Measurements from ENCODE around the gene TEX44. TPM values are rescaled to one million over a fixed set of nuclear protein-coding genes. Genes with fewer than 3 reads are reported as not detected.
"Not testable (repeated sequence)": the region's sequence is repeated elsewhere in the genome, so short reads cannot be mapped to it uniquely, and the experiment has no call there.

Gene TEX44
- total RNA-seq, 8 experiments from 2014 or later, result 0.17 to 0.71 (median 0.31) TPM; not detected in 5

DNA sequence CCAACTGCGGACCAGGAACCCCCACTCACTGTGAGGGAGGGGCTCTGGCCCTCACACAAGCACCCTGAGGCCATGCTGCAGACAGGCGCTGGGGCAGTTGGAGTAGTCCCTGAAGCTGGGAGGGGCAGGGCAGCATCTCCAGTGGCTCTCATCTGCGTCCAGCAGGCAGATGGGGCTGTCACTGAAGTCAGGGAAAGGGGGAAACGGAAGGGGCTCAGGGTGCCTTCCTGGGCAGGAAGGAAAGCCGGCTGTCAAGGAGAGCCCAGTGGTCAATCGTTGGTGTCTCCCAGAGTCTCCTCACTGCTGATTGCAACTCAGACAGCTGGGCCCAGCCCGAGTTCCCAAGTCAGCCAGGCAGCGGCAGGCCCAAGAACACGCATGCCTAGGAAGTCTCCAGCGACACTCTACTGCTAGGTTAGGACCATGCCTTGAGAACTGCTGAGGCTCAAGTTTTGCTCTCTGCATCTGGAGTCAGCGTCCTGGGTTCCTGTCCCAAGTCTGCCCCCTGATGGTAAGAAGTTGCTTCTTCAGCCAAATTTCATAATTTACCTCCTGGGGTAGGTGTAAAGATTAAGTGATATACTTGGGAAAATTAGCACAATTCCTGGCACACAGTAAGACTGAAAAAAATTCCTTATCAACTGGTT is 35.0 kb upstream of the TEX44 start:
- Histone ChIP-seq H3K4me1 (replicated peaks in 1 of 2) (no peaks in the 10 kb centered on the region), H3K4me3 (no peak overlapping the region), H3K27ac (no peak overlapping the region)
- WGBS, 10 experiments, result 16 to 100% (median 40%) methylated on average over 1 to 4 of the region's 11 CpGs; no CpG with 5 or more reads in 3 of the 10 experiments
- in situ Hi-C loops (cut with MboI; ENCODE audit: low pct_unique_long_range_greater_than_20kb in 2 of 9, low sequenced_read_pairs in 9 of 9, unreplicated experiment in 9 of 9), result no loop called here
- ATAC-seq (replicated peaks in 6 of 8), result peak; percentile 38 to 94 (median 67)

DNA sequence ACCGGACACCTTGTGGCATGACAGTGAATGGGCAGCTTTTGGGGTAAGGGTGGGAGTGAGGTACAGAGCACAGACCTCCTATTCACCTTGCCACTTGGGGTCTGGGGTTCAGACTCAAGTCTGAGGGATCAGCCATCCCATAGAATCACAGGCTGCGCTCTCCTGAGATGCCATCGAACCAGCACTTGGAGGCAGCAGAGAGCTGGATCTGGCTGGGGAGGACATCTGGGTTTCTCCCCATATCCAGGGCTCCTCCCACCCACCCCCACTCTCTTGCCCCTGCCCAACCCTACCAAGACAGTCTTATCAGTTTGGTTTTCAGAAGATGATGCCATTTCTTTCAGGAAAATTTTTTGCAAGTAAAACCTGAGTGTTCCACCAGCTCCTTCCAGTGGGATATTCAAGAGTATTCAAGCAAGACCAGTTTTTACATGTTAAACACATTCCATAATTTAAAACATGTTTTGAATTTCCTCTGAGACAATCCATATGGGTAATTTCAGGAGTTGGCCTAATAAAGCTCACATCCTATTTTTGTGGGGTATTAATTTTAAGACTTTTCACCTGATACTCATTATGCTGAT is 29.2 kb upstream of the TEX44 start:
- H3K4me1 ChIP-seq (replicated peaks in 1 of 2), result no peaks in the 10 kb centered on the region
- no peak overlapping the region for H3K27ac ChIP-seq
- 0 to 51% (median 0%) methylated on average over 1 to 3 of the region's 3 CpGs; no CpG with 5 or more reads in 3 of the 10 experiments for WGBS, 10 experiments
- in situ Hi-C loops (cut with MboI; ENCODE audit: low pct_unique_long_range_greater_than_20kb in 2 of 9, low sequenced_read_pairs in 9 of 9, unreplicated experiment in 9 of 9), result no loop called here
- H3K4me3 ChIP-seq, result no peak overlapping the region
- peak; percentile 80 to 97 (median 90) for ATAC-seq (replicated peaks in 6 of 8)

DNA sequence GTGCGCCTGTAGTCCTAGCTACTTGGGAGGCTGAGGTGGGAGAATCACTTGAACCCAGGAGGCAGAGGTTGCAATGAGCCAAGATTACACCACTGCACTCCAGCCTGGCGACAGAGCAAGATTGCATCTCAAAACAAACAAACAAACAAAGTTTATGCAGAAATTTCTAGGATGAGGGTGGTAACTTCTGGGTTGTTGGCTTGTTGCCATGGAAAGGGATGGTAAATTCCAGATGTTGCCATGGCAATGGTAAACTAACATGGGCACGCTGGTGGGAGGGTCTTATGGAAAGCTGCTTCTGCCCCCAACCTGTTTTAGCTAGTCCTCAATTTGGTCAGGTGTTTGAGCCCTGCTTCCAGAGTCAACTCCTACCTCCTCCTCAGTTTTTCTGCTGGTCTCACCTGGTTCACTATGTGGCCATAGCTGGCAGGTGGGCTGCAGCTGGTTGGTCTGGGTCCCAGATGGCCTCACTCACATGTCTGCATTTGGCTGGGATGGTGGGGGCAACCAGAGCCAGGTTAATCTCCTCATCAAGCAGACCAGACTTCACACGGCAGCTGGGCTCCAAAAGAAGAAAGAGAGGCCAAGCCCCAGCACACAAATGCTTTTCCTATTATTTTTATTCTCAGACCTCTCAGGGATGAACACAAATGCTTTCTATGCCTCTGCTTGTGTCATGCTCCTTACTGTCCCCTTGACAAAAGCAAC is 26.6 kb upstream of the TEX44 start:
- ATAC-seq (replicated peaks in 6 of 8), result peak in 3 of 8 experiments; percentile 46 to 58 (median 49)
- 17 to 90% (median 40%) methylated on average over 1 to 3 of the region's 4 CpGs; no CpG with 5 or more reads in 3 of the 10 experiments for WGBS, 10 experiments
- in situ Hi-C loops (cut with MboI; ENCODE audit: low pct_unique_long_range_greater_than_20kb in 2 of 9, low sequenced_read_pairs in 9 of 9, unreplicated experiment in 9 of 9), result no loop called here
- Histone ChIP-seq H3K27ac (no peak overlapping the region), H3K4me1 (replicated peaks in 1 of 2) (no peaks in the 10 kb centered on the region), H3K4me3 (no peak overlapping the region)

DNA sequence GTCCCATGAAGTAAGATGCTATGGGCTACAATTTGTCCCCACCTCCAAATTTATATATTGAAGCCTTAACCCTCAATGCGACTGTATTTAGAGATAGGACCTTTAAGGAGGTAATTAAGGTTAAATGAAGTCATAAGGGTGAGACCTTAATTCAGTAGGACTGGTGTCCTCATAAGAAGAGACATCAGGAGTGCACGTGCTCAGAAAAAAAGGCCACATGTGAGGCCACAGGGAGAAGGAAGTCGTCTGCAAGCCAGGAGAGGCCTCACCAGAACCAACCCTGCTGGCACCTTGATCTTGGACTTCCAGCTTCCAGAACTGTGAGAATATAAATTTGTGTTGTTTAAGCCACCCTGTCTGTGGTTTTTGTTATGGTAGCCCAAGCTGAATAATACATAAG is 25.5 kb upstream of the TEX44 start:
- ATAC-seq (replicated peaks in 6 of 8), result no peak
- in situ Hi-C loops (cut with MboI; ENCODE audit: low pct_unique_long_range_greater_than_20kb in 2 of 9, low sequenced_read_pairs in 9 of 9, unreplicated experiment in 9 of 9), result no loop called here
- Histone ChIP-seq H3K4me3 (no peak overlapping the region), H3K27ac (no peak overlapping the region), H3K4me1 (replicated peaks in 1 of 2) (peaks cover 5% of the 10 kb centered on the region in 2 donors)
- WGBS, 10 experiments, result 33 to 100% (median 71%) methylated on average over 1 to 3 of the region's 3 CpGs; no CpG with 5 or more reads in 2 of the 10 experiments

DNA sequence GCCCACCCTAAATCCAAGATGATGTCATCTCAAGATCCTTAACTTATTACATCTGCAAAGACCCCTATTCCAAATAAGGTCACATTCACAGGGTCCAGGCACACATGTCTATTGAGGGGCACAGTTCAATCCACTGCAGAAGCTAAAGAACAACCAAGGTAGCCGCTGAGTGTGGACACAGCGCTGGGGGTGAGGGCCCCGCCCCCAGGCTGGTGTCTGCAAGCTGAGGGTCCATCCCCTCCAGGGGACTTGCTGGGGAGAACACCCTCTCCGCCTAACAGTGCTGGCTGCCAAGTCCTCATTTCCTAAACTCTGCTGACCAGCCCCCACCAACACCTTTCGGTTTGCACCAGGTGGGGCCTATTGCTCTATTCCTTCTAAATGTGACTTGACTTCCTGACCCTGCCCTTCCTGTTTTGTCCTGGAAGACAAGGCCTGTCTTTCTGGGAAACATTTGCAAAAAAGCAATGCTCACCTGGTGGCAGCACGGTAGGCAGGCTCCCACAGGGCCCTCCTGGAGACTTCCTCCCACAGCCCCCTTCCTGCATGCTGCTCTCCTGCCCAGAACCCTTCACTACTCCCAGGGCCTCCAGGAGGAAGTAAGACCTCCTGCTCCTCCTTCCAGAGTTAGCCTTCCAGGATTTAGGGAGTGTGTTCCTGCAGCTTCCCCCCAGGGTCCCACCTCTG is 24.4 kb upstream of the TEX44 start:
- in situ Hi-C loops (cut with MboI; ENCODE audit: low pct_unique_long_range_greater_than_20kb in 2 of 9, low sequenced_read_pairs in 9 of 9, unreplicated experiment in 9 of 9), result no loop called here
- ATAC-seq (replicated peaks in 6 of 8), result no peak
- WGBS, 10 experiments, result 55 to 80% (median 67%) methylated on average over 1 to 4 of the region's 6 CpGs; no CpG with 5 or more reads in 5 of the 10 experiments

DNA sequence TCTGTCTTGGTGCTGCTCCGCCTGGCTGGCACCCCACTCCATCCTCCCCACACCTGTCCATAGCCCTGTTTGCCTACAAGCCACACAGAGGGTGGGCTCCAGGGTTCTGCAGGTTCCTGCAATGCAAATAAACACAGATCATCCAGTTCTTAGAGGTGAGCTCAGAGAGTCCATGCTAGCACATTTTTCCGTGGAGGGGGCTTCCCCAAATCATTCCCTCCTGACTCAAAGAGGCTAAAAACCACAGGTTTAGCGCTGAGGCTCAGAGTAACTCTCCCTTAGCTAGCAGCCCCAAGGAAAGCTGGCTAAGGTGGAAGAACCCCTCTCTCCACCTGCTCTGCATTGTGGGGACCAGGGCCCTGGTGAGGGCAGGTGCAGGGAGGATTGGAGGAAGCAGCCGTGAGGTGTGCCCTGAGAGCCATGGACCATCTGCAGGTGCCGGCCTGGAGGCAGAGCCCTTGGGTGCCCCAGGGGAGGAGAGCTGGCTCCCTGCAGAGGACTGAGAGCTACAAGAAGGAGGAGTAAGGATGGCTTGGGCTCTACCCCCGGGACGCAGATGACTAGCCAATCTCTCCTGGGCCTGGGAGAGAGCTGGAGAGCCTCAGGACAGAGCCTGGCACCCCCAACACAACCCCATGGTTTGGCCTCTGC is 23.8 kb upstream of the TEX44 start:
- WGBS, 10 experiments, result 100% methylated on average over 1 to 2 of the region's 7 CpGs; no CpG with 5 or more reads in 7 of the 10 experiments
- Histone ChIP-seq H3K4me1 (replicated peaks in 1 of 2) (peaks cover 8 to 9% of the 10 kb centered on the region in 2 donors), H3K4me3 (no peak overlapping the region), H3K27ac (no peak overlapping the region)
- ATAC-seq (replicated peaks in 6 of 8), result no peak
- in situ Hi-C loops (cut with MboI; ENCODE audit: low pct_unique_long_range_greater_than_20kb in 2 of 9, low sequenced_read_pairs in 9 of 9, unreplicated experiment in 9 of 9), result no loop called here

More for the DNA sequence above, 24.4 kb upstream of the TEX44 start:
- Histone ChIP-seq H3K4me3 (no peak overlapping the region), H3K27ac (no peak overlapping the region), H3K4me1 (replicated peaks in 1 of 2) (peaks cover 7 to 8% of the 10 kb centered on the region in 2 donors)

DNA sequence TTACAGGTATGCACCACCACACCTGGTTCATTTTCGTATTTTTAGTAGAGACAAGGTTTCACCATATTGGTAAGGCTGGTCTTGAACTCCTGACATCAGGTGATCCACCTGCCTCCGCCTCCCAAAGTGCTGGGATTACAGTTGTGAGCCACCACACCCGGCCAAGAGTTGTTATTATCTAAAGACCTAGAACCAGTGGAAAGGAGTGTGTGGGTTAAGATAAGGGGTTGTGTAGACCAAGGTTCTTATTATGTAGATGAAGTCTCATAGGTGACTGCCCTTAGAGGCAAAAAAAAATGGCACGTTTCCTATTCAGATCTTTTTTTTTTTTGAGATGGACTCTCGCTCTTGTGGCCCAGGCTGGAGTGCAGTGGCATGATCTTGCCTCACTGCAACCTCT is 21.7 kb upstream of the TEX44 start:
- H3K27ac ChIP-seq; in situ Hi-C loops (cut with MboI; ENCODE audit: low pct_unique_long_range_greater_than_20kb in 2 of 9, low sequenced_read_pairs in 9 of 9, unreplicated experiment in 9 of 9); H3K4me1 ChIP-seq (replicated peaks in 1 of 2); H3K4me3 ChIP-seq; ATAC-seq (replicated peaks in 6 of 8): not testable (repeated sequence)
- WGBS, 10 experiments, result 67 to 100% (median 90%) methylated on average over 1 to 5 of the region's 5 CpGs; no CpG with 5 or more reads in 1 of the 10 experiments

DNA sequence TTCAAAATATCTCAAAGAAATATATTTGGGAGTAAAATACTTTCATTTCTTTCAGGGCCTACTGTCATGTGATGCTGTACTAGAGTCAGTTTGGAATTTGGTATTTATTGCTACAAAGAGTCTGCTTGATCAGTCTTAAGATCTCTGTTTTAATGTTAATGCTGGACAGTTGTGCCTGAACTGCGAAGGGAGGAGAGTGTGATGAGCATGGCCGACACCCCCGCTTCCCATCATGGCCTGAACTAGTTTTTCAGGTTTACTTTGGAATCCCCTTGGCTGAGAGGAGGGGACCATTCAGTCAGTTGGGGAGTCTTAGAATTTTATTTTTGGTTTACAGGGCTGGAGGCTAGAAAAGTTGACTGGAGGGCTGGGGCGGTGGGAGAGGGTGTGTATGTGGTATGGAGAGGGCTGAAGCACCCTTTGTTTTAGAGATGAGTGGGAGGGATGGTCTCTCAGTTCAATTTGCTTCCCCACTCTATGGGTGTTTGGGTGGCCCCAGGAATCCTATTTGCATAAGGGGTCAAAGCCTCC is 20.9 kb upstream of the TEX44 start:
- ATAC-seq (replicated peaks in 6 of 8), result peak in 4 of 8 experiments; percentile 24 to 53 (median 30)
- 40 to 90% (median 76%) methylated on average over 1 to 4 of the region's 4 CpGs; no CpG with 5 or more reads in 5 of the 10 experiments for WGBS, 10 experiments
- H3K4me3 ChIP-seq, result no peak overlapping the region
- in situ Hi-C loops (cut with MboI; ENCODE audit: low pct_unique_long_range_greater_than_20kb in 2 of 9, low sequenced_read_pairs in 9 of 9, unreplicated experiment in 9 of 9), result no loop called here
- no peak overlapping the region for H3K27ac ChIP-seq
- H3K4me1 ChIP-seq (replicated peaks in 1 of 2), result peaks cover 11 to 12% of the 10 kb centered on the region in 2 donors

DNA sequence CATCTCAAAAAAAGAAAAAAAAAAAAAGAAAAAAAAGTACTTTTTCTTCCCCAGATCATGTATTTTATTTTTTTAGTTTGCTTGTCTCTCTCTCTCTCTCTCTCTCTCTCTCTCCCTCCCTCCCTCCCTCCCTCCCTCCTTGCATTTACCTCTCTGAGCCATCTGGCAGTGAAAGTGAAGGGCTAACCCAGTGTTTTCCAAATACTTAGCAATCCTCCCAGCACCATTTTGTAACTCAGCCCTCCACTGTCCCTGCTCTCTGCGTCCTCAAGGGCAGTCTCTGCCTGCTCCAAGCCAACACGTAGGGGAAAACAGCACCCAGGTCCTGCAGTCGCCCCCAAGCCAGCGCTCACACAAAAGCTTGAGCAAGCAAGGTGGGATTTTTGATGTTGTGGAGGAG is 19.6 kb upstream of the TEX44 start:
- 0 to 60% (median 60%) methylated on average over 1 of the region's 4 CpGs; no CpG with 5 or more reads in 7 of the 10 experiments for WGBS, 10 experiments
- H3K27ac ChIP-seq, result no peak overlapping the region
- in situ Hi-C loops (cut with MboI; ENCODE audit: low pct_unique_long_range_greater_than_20kb in 2 of 9, low sequenced_read_pairs in 9 of 9, unreplicated experiment in 9 of 9), result no loop called here
- no peak for ATAC-seq (replicated peaks in 6 of 8)
- H3K4me1 ChIP-seq (replicated peaks in 1 of 2), result peaks cover 12 to 13% of the 10 kb centered on the region in 2 donors
- H3K4me3 ChIP-seq, result no peak overlapping the region

DNA sequence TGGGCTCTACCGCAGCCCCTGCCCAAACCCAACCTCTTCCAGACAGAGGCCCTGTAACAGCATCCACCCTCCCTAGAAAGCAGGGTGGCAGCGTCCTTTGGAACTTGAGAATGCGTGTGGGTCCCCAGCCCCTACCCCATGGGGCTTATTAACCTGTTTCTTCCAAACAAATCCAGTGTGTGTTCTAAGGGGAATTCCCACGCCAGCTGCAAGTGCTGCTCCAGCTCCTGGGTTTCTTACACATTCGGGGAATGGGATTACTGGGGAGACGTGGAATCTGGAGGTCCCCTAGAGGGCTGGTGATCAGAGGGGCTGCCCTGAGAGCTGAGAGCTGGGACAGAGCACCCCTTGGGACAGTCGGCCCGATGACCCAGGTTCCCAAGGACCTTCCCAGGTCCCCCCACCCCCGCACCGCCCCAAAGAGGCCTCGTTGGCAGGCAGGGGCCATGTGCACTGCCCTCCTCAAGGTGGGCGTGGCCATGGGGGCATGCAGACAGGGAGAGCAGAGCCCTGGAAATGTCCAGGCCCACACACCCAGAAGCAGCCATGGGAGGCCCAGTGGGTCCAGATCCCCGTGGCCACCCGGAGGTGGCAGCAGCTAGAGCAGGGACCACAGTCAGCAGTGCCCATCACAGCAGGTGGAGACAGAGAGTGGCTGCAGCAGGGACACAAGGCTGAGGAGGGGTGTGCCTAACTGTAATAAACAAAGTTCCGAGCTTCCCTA is 18.8 kb upstream of the TEX44 start:
- peaks cover 12 to 13% of the 10 kb centered on the region in 2 donors for H3K4me1 ChIP-seq (replicated peaks in 1 of 2)
- in situ Hi-C loops (cut with MboI; ENCODE audit: low pct_unique_long_range_greater_than_20kb in 2 of 9, low sequenced_read_pairs in 9 of 9, unreplicated experiment in 9 of 9), result no loop called here
- H3K4me3 ChIP-seq, result no peak overlapping the region
- WGBS, 10 experiments, result 38 to 88% (median 77%) methylated on average over 1 to 3 of the region's 15 CpGs; no CpG with 5 or more reads in 6 of the 10 experiments
- H3K27ac ChIP-seq, result no peak overlapping the region
- peak in 4 of 8 experiments; percentile 17 to 29 (median 22) for ATAC-seq (replicated peaks in 6 of 8)

DNA sequence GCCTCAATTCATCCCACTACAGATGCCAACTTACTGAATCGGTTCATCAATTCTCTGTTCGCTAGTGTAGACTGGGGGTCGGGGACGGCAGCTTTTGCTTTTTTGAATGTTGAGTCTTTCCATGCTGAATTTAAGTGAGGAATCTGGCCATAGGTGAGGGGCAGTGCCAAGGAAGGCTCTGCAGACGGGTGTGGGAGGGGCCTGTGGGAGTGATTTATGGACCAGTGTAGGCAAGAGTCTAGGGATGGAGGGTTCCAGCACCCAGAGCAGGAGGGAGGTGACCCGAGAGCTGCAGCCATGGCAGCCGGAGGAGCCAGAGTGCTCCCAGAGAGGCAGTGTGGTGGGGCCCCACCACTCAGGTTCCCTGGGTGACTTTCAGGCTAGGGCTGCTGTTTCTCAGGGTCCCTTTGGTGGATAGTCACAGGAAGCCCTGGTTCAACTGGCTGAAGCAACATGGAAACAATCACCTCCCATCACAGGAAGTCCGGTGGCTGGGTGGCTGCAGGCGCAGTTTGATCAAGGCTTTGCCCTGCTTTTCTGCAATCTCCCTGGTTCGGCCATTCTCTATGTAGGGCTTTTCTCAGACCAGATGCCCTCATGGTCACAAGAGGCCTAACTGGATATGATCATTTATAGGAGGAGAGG is 16.9 kb upstream of the TEX44 start:
- Histone ChIP-seq H3K4me3 (no peak overlapping the region), H3K4me1 (replicated peaks in 1 of 2) (peaks cover 12 to 13% of the 10 kb centered on the region in 2 donors), H3K27ac (no peak overlapping the region)
- WGBS, 10 experiments, result 75 to 100% (median 93%) methylated on average over 2 to 8 of the region's 10 CpGs; no CpG with 5 or more reads in 4 of the 10 experiments
- in situ Hi-C loops (cut with MboI; ENCODE audit: low pct_unique_long_range_greater_than_20kb in 2 of 9, low sequenced_read_pairs in 9 of 9, unreplicated experiment in 9 of 9), result no loop called here
- ATAC-seq (replicated peaks in 6 of 8), result no peak
